Skeletal muscle satellite cell (primary cell): ENCODE measurements around the gene FBXW10.
"Not testable (repeated sequence)": the region's sequence is repeated elsewhere in the genome, so short reads cannot be mapped to it uniquely, and the experiment has no call there.

ENCODE experiments used
- H3K27me3 ChIP-seq: 2 replicates; pipeline ENCODE4 v1.7.0; 2013; ENCODE audit warnings: low read length; ENCODE audit not compliant: control insufficient read depth, insufficient read depth
- H3K36me3 ChIP-seq: 2 replicates; pipeline ENCODE4 v1.7.0; 2013; ENCODE audit warnings: mild to moderate bottlenecking, control low read depth, low read length; ENCODE audit not compliant: insufficient read depth
- H3K4me1 ChIP-seq: 2 replicates; pipeline ENCODE4 v1.7.0; 2013; ENCODE audit warnings: low read length; ENCODE audit not compliant: control insufficient read depth, insufficient read depth
- H3K4me2 ChIP-seq: 2 replicates; pipeline ENCODE4 v1.7.0; 2013; ENCODE audit warnings: mild to moderate bottlenecking, low read length
- H3K4me3 ChIP-seq: 2 replicates; pipeline ENCODE4 v1.7.0; 2013; ENCODE audit warnings: low read length
- H3K9ac ChIP-seq: 2 replicates; pipeline ENCODE4 v1.7.0; 2013; ENCODE audit warnings: mild to moderate bottlenecking, low read depth, low read length, moderate library complexity
- H3K9me3 ChIP-seq: replicated peaks from 2 replicates; pipeline ENCODE4 v1.7.0; 2013; ENCODE audit warnings: mild to moderate bottlenecking, control low read depth, low read length

FBXW10 gene

DNA sequence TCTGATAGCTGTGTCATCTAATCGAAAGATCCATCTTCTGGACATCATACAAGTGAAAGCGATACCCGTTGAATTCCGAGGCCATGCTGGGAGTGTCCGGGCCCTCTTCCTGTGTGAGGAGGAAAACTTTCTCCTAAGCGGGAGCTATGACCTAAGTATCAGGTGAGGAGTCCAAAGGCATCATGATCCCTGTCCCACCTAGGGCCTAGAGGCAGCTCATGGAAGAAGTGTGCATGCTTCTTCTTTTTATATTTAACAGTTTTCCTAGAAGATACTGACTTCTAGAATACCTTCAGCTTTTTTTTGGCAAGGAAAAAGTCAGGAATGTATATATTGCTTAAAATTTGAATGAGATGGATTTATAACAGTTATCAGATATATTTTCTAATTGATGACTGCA is 14.5 kb downstream of the FBXW10 start:
- not testable (repeated sequence) for H3K9me3 ChIP-seq, H3K4me2 ChIP-seq, H3K4me3 ChIP-seq, H3K9ac ChIP-seq, H3K4me1 ChIP-seq, H3K27me3 ChIP-seq, H3K36me3 ChIP-seq

DNA sequence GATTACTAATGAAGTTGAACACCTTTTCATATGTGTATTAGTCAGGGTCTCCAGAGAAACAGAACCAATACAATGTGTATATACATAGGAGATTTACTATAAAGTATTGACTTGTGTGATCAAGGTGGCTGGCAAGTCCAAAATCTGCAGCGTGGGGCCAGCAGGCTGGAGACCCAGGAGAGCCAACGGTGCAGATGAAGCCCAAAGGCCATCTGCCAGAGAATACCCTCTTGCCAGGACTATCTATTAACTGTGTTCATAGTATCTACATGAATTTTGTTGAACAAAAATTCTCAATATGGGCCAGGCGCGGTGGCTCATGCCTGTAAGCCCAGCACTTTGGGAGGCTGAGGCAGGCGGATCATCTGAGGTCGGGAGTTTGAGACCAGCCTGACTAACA is 16.4 kb downstream of the FBXW10 start:
- H3K36me3 ChIP-seq = not testable (repeated sequence)

DNA sequence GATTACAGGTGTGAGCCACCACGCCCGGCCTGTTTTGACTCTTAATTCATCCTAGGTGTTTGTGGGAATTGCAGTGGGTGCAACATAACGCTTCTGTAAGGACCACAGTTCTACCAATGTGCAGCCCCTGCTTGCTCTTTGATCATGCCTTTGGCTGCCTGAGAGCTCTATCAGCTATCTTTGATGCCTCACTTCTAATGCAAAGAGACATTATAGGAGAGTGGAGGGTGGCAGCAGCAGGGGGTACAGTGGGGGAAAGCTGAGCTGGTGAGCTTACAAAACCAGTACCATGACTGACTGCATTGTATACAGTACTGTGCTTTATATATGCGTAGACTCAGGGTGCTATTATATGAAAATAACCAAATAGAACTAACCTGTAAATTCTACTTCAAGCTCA is 26.7 kb downstream of the FBXW10 start:
- H3K9me3 ChIP-seq, H3K27me3 ChIP-seq: not testable (repeated sequence)

More for the DNA sequence above, 16.4 kb downstream of the FBXW10 start:
- not testable (repeated sequence) for H3K9me3 ChIP-seq, H3K9ac ChIP-seq, H3K4me1 ChIP-seq, H3K4me2 ChIP-seq, H3K4me3 ChIP-seq, H3K27me3 ChIP-seq

DNA sequence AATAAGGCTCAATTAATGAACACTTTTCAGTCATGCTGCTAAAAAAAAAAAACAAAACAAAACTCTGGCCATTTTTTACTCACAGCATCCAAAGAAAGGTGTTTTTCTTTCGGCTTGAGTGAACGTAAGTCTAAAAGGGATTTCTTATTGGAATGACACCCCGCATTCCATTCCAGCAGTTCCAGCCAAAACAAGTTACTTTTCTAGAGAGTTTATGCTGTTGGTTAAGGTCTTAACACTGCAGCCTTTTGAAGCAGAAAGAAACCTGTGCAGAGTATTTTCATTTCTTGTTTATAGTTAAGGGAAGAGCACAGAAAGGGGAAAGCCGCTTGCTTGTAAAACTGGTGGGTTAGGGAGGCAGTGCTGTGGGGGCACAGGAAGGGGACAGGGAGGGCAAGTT is 27.2 kb downstream of the FBXW10 start:
- H3K9me3 ChIP-seq, H3K36me3 ChIP-seq, H3K4me2 ChIP-seq, H3K4me3 ChIP-seq, H3K9ac ChIP-seq, H3K27me3 ChIP-seq, H3K4me1 ChIP-seq: not testable (repeated sequence)

More for the DNA sequence above, 26.7 kb downstream of the FBXW10 start:
- H3K36me3 ChIP-seq, H3K9ac ChIP-seq, H3K4me2 ChIP-seq, H3K4me3 ChIP-seq, H3K4me1 ChIP-seq: not testable (repeated sequence)

DNA sequence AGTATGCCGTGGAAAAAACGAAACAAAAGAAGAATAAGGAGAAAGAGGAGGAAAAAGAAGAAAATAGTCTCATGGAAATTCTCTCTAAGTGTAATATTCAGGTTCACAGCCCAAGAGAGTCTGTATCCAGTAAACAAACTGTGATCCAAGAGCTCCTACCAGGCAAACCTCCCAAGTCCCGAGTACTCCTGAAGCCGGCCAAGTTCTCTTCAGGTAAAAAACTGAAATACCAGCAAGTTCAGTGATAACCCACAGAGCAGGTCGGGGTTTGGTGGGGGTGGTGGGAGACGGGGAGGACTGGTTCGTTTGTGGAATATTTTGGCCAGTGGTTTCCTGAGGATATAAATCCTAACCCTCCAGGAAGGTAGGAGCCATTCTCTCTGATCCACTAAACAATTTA is 28.6 kb downstream of the FBXW10 start:
- no peak overlapping the region for H3K4me3 ChIP-seq

DNA sequence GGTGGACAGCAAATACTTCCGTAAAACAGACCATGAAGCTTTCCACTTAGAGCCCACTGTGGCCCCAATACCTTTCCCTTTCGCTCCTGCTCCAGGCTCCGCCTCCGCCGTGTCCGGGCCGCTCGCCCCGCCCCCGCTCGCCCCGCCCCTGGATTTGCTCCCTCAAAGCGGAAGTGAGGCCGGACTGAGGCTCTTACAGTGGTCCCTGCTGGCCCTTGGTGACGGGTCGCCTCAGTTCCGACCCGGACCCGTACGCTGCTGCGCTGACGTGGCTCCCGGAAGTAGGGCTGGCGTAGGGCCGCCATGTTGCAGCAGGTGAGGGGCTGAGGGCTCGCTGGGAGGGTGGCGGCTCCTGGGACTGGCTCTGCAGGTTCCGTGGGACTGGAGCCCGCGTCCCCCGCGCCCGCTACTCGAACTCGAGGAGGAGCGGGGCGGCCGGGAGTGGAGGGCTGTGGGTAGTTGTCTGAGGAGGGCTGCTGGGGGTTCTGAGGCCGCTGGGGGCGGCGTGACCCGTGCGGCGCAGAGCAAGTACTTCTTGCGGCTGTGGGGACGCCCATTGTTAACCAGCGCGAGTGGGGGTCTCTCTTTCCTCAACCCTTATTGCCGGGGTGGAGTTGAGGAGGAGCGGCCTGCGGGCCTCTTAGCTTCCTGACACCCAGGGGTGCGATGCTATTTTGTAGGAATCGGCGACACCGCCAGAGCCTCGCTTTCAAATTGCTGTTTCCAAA is 37.3 kb downstream of the FBXW10 start, which contains the start of gene TVP23B:
TVP23B (plus strand) TSS at position 193 of the 728 bp plus-strand sequence; CDS start at position 304, 111 bp downstream.
- H3K9ac ChIP-seq = peak within 1 kb of the TSS; percentile 87
- not testable (repeated sequence) for H3K9me3 ChIP-seq, H3K36me3 ChIP-seq

More for the DNA sequence above, 28.6 kb downstream of the FBXW10 start:
- Histone ChIP-seq H3K4me1 (no peaks in the 10 kb centered on the region), H3K9me3 (no peaks in the 10 kb centered on the region), H3K36me3 (no peaks in the 10 kb centered on the region), H3K9ac (no peak overlapping the region), H3K27me3 (peaks cover 8% of the 10 kb centered on the region), H3K4me2 (no peak overlapping the region)

DNA sequence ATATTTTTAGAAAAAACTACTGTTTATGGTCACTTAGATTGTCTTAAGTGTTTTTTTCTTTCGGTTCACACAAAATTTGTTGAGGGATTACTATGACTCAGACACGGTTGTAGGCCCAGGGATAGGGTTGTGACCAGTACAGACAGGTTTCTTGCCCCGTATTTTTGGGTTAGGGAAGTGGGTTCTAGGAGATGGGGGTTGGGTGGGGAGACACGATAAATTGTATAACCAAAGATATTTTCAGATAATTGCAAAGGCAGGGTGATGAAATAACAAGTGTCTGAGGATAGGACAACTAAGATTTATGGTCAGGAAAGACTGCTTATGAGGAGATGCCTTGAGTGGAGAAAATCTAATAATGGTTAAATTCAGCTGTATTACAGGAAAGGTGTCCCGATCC is 38.0 kb downstream of the FBXW10 start:
- H3K36me3 ChIP-seq, H3K9me3 ChIP-seq, H3K27me3 ChIP-seq, H3K4me1 ChIP-seq: not testable (repeated sequence)
- Histone ChIP-seq H3K4me2 (peak overlapping the region; percentile 73), H3K4me3 (peak overlapping the region; percentile 77), H3K9ac (peak overlapping the region; percentile 87)

More for the DNA sequence above, 37.3 kb downstream of the FBXW10 start, which contains the start of gene TVP23B:
- H3K4me1 ChIP-seq, H3K27me3 ChIP-seq: not testable (repeated sequence)
- peak within 1 kb of the TSS; percentile 77 for H3K4me3 ChIP-seq
- H3K4me2 ChIP-seq = peak within 1 kb of the TSS; percentile 73

DNA sequence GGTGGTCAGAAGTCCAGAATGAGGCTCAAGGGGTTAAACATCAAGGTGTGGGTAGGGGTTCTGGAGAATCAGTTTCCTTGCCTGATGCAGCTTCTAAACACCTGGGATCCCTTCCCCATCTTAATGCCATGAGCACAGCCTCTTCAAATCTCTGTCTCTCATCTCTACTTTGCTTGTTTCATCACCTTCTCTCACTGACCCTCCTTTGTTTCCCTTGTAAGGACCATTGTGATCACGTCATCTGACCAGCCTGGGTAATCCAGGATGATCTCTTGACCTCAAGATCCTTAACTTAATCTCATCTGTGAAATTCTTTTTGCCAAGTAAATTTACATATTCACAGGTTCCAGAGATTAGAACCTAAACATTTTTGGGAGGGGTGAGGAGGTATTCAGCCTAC is 42.1 kb downstream of the FBXW10 start:
- not testable (repeated sequence) for H3K4me1 ChIP-seq, H3K36me3 ChIP-seq, H3K9ac ChIP-seq, H3K9me3 ChIP-seq, H3K4me2 ChIP-seq, H3K4me3 ChIP-seq, H3K27me3 ChIP-seq

DNA sequence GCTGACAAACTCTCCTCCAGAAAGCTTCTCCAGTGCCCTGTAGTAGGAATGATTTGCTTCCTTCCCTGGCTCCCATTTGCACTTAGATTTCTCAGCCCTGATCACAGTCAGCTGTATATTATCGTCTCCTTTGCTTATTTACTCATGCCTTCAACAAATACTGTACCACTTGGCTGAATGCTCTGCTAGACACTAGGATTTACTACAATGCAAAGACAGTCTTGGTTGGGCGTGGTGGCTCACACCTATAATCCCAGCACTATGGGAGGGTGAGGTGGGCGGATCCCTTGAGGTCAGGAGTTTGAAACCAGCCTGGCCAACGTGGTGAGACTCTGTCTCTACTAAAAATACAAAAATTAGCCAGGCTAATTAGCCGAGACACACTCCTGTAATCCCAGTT is 43.0 kb downstream of the FBXW10 start:
- H3K9ac ChIP-seq, H3K9me3 ChIP-seq, H3K4me1 ChIP-seq, H3K4me2 ChIP-seq, H3K4me3 ChIP-seq, H3K36me3 ChIP-seq, H3K27me3 ChIP-seq: not testable (repeated sequence)

DNA sequence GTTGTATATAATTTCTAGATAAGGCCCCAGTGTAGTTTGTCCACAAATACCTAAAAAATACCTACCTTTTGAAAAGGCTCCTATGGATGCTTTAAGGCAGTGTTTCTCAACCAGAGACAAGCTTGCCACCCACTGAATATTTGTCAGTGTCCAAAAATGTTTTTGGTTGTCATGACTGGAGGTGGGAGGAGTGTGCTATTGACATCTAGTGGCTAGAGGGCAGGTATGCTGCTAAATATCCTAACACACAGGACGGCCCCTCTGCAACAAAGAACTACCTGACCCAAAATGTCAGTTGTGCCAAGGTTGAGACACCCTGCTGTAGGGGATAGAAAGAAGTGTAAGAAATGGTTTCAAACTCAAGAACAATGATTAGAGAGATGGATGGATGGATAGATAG is 47.5 kb downstream of the FBXW10 start:
- not testable (repeated sequence) for H3K9ac ChIP-seq, H3K4me1 ChIP-seq, H3K9me3 ChIP-seq, H3K27me3 ChIP-seq, H3K4me2 ChIP-seq, H3K36me3 ChIP-seq, H3K4me3 ChIP-seq

DNA sequence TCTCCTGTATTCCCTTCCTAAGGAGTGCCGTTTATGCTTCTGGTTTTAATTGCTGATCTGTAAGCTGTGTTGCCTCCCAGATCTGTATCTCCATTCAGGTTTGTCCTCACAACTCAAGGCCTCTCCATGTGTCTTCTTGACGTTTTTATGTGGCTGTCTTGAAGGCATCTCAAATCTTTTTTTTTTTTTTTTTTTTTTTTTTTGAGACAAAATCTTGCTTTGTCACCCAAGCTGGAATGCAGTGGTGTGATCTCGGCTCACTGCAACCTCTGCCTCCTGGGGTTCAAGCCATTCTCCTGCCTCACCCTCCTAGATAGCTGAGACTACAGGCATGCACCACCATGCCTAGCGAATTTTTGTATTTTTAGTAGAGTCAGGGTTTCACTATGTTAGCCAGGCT is 51.0 kb downstream of the FBXW10 start:
- not testable (repeated sequence) for H3K27me3 ChIP-seq, H3K4me2 ChIP-seq, H3K4me1 ChIP-seq, H3K9ac ChIP-seq, H3K4me3 ChIP-seq, H3K9me3 ChIP-seq
- peaks cover 12% of the 10 kb centered on the region for H3K36me3 ChIP-seq

DNA sequence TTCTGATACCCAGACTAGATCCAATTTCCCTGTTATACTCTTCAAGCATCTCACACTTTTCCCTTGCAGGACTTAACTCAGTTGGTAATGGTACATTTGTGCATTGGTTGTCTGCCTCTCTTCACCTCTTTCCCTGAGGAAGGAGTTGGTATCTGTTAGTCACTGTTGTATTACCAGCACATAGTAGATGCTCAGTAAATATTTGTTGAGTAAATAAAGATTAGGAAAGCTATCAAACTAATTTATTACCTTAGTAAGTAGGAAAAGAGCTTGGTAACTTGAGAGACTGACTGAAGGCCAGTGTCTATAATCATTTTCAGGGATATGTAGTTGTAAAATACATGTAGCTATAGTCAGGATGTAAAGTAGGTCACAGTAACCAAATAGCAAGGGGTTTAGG is 53.0 kb downstream of the FBXW10 start:
- not testable (repeated sequence) for H3K4me2 ChIP-seq

More for the DNA sequence above, 53.0 kb downstream of the FBXW10 start:
- not testable (repeated sequence) for H3K4me3 ChIP-seq, H3K9ac ChIP-seq, H3K4me1 ChIP-seq, H3K9me3 ChIP-seq, H3K27me3 ChIP-seq
- H3K36me3 ChIP-seq = peaks cover 12% of the 10 kb centered on the region
